Stomach (tissue), 9 donors: ENCODE measurements around the gene TWF1. TPM values are rescaled to one million over a fixed set of nuclear protein-coding genes. Genes with fewer than 3 reads are reported as not detected.
A peak's percentile ranks its signal among the peaks of the same experiment; 100 is the strongest.

Experiments
- DNase-seq, 2 donors: peaks; one replicate each; pipeline versions ENCODE4 v3.0.0 to v3.0.0-alpha.2; 2013 to 2019
- H3K27ac ChIP-seq, 5 donors: fragments of 200-600 bp in 4 of 5; sonication (generic) in 4 of 5; one replicate each; pipeline ENCODE4 v1.5.1; 2013 to 2019; ENCODE audit warnings: mild to moderate bottlenecking in 1 of 5, moderate library complexity in 1 of 5
- H3K27me3 ChIP-seq, 3 donors: fragments of 200-600 bp; sonication (generic); one replicate each; pipeline ENCODE4 v1.5.1; 2017 to 2019; ENCODE audit warnings: mixed run types in 1 of 3
- H3K36me3 ChIP-seq, 4 donors: fragments of 200-600 bp; sonication (generic); 1 replicate in 3 of 4; 2 replicates in 1 of 4; pipeline ENCODE4 v1.5.1; 2016 to 2019
- H3K4me1 ChIP-seq, 4 donors: fragments of 200-600 bp; sonication (generic); one replicate each; pipeline ENCODE4 v1.5.1; 2016 to 2019
- H3K4me3 ChIP-seq, 4 donors: fragments of 200-600 bp; sonication (generic) in 3 of 4; one replicate each; pipeline ENCODE4 v1.5.1; 2016 to 2019; ENCODE audit warnings: mild to moderate bottlenecking in 1 of 4
- H3K9me3 ChIP-seq, 4 donors: fragments of 200-600 bp; sonication (generic); one replicate each; pipeline ENCODE4 v1.5.1; 2016 to 2019
- EP300 ChIP-seq: sonication (generic); formaldehyde crosslinking; IDR thresholded peaks from one replicate; pipeline ENCODE4 v1.6.1; 2017; ENCODE audit warnings: antibody characterized with exemption
- POLR2A ChIP-seq, 4 donors: fragments of 450-650 bp; IDR thresholded peaks; one replicate each; pipeline ENCODE4 v1.6.1; 2016; ENCODE audit warnings: antibody characterized with exemption in 4 of 4, control low read depth in 2 of 4, mild to moderate bottlenecking in 1 of 4, moderate library complexity in 1 of 4
- POLR2AphosphoS5 ChIP-seq, 3 donors: sonication (generic); formaldehyde crosslinking; IDR thresholded peaks; one replicate each; pipeline ENCODE4 v1.6.1; 2016; ENCODE audit warnings: antibody characterized with exemption in 3 of 3
- whole genome bisulfite sequencing, 5 donors: extraction: QIAGEN DNeasy Blood & Tissue Kit in 3 of 5; methylation state at CpG; one replicate each; pipeline versions ENCODE4 v1.1.5 to v1.1.7; 2013 to 2018; 5-methylcytosine and 5-hydroxymethylcytosine counted together
- intact Hi-C: fragments of 100-400 bp; cut with DNase I; formaldehyde crosslinking; loops from one replicate; pipeline ENCODE4 v1.15.1; 2023; ENCODE audit warnings: low total_unique reads
- polyA plus RNA-seq, 3 donors: library from polyadenylated mRNA; stranded (reverse); fragments of 200-250 nt; gene quantifications; one replicate each; pipeline ENCODE4 v1.2.3, GENCODE V29; 2013
- total RNA-seq, 5 donors: library from RNA; depleted of rRNA; stranded (reverse); fragments of >200 nt; gene quantifications; one replicate each; pipeline versions ENCODE4 v1.1.0 to v1.2.3, GENCODE V29; 2014 to 2016
- TF ChIP-seq, protein P1 (sequence below), 7 experiments: fragments of 450-650 bp in 4 of 7; fragments of 200-600 bp in 3 of 7; sonication (generic) in 3 of 7; IDR thresholded peaks; one replicate each; pipeline ENCODE4 v1.5.1; 2016 to 2019; ENCODE audit warnings: antibody characterized with exemption in 7 of 7, control low read depth in 2 of 7, mild to moderate bottlenecking in 1 of 7
- donor health status: healthy with polysubstance abuse.
- donor health status: Bipolar disorder and iron deficiency.
- donor health status: healthy.

The TWF1 gene
- total and polyA plus RNA-seq, 8 donors, result 44.3 to 164 (median 71.7) TPM

DNA sequence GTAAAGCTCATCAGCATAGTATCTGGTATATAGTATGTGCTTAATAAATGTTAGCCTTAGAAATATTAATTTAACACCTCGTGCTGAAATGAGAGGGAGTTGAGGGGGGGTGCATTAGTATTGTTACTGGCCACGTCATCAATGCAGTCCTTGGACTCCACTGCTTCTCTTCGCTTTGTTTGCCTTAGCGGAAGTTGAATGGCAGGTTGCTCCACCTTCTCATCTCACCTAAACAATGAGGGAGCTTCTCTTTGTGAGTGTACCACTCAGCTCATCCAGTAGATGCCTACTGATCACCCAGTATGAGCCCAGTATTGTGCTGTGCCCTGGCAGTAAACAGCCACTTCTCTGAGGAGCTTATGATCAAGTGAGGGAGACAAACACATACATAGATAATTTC lies 34.2 kb upstream of the TWF1 start:
- TF ChIP-seq POLR2AphosphoS5 (IDR thresholded peaks at IDR 0.05), result no peak
- 78 to 87% (median 85%) methylated on average over 4 of the region's 4 CpGs for WGBS, 5 donors
- intact Hi-C loops, result no loop called here
- H3K27me3 ChIP-seq, result no peaks in the 10 kb centered on the region
- no peaks in the 10 kb centered on the region for H3K9me3 ChIP-seq
- DNase-seq, result no peak
- no peak overlapping the region for H3K27ac ChIP-seq
- H3K4me3 ChIP-seq, result no peak overlapping the region
- H3K36me3 ChIP-seq, result peaks cover 0 to 7% (median 2%) of the 10 kb centered on the region in 4 donors
- peaks cover 0 to 25% (median 16%) of the 10 kb centered on the region in 4 donors for H3K4me1 ChIP-seq

DNA sequence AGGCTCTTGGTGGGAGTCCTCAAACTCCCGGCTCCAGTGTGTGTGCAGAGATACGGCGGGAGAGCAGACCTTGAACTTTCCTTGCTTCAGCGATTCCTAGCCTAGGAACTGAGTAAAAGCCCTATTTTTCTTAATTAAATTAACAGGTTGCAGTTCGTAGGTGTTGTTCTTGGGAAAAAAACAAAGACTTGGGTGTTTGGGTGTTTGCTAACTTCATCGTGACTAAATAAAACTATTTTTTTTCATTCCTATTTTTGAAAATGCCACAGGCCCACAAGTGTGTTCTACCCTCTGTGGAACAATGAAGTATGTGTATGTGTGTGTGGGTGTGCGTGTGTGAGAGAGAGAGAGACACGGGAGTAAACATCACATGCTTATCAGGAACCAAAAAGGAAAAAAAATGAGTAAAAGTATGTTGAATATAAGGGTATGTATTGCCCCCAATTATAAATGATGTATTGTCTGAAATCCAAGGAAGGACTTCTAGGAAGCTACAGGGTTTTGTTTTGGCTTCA lies 30.4 kb upstream of the TWF1 start:
- Histone ChIP-seq H3K4me1 (peaks cover 4 to 28% (median 16%) of the 10 kb centered on the region in 4 donors), H3K9me3 (no peaks in the 10 kb centered on the region), H3K4me3 (peak overlapping the region; percentile 56 to 81 (median 72)), H3K36me3 (no peaks in the 10 kb centered on the region), H3K27ac (peak overlapping the region; percentile 95 to 97 (median 97)), H3K27me3 (no peaks in the 10 kb centered on the region)
- TF ChIP-seq EP300, result no peak
- peak in 1 of 4 donors; percentile 12 for TF ChIP-seq POLR2A (IDR thresholded peaks at IDR 0.05)
- peak in 2 of 3 donors; percentile 32 to 33 for TF ChIP-seq POLR2AphosphoS5 (IDR thresholded peaks at IDR 0.05)
- peak in 1 of 2 donors; percentile 70 for DNase-seq
- intact Hi-C loops, result no loop called here
- 0 to 1% (median 0%) methylated on average over 8 of the region's 8 CpGs for WGBS, 5 donors

DNA sequence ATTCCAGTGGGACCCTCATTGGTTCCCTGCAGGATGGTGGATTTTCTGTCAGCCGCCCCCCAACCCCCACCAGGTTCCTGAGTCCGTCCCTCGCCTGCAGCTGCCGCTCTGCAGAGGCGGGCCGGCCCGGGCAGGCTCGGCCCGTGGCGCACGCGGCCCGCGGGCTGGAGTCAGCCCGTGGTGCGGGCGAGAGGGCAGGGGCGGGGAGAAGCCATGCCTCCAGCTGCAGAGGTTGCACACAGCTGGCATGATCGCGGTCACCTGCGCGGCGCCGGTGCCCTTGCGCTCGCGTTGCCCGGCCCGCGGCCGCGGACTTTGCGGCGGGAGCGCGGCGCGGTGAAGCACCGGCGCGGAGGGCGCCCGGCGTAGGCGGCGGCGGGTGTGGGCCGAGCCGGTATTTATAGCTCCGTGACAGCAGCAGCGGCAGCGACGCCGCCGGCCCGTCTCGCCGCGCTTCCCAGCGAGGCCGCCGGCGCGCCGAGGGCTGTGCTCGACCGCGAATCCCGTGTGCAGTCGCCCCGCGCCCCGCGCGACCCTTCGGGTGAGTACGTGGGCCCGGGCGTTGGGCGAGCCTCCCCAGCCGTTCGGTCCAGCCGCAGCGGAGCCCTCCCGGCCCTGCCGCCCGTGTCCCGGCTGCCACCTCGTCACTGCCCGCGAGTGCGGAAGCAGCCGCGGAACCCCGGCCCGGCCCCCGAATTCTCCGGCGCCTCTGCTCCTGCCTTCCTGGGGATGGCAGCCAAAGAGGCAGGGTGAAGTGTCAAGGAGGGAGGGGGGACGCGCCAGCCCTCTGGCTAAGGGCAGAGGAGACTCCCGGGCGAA lies 29.7 kb upstream of the TWF1 start, which contains the start of gene TMEM117:
TSS of gene TMEM117 (plus strand) at position 426 of the 819 bp plus-strand sequence.
- intact Hi-C loops, result no loop called here
- TF ChIP-seq EP300 (no peak), POLR2AphosphoS5 (IDR thresholded peaks at IDR 0.05) (no peak), POLR2A (IDR thresholded peaks at IDR 0.05) (no peak)
- TF ChIP-seq, protein P1, sequence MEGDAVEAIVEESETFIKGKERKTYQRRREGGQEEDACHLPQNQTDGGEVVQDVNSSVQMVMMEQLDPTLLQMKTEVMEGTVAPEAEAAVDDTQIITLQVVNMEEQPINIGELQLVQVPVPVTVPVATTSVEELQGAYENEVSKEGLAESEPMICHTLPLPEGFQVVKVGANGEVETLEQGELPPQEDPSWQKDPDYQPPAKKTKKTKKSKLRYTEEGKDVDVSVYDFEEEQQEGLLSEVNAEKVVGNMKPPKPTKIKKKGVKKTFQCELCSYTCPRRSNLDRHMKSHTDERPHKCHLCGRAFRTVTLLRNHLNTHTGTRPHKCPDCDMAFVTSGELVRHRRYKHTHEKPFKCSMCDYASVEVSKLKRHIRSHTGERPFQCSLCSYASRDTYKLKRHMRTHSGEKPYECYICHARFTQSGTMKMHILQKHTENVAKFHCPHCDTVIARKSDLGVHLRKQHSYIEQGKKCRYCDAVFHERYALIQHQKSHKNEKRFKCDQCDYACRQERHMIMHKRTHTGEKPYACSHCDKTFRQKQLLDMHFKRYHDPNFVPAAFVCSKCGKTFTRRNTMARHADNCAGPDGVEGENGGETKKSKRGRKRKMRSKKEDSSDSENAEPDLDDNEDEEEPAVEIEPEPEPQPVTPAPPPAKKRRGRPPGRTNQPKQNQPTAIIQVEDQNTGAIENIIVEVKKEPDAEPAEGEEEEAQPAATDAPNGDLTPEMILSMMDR (IDR thresholded peaks at IDR 0.05), result no peak
- peak within 1 kb of the TSS; percentile 95 to 97 (median 97) for H3K27ac ChIP-seq

DNA sequence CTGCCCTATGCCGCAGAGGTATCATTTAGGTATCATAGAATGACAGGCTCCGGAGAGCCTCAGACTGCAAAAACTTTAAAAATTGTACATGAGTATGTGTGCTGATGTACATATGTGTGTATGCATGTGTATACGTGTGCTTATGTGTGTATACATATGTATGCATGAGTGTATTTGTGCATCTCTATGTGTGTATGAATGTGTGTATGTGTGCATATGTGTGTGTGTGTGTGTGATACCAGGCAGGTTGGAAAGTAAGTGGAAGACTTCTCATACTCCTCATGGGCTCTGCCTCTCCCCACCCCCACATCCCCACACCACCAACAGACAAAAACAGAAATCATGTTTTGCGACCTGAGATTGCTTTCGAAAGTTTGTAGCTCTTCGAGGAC lies 29.1 kb upstream of the TWF1 start:
- TF ChIP-seq POLR2AphosphoS5 (IDR thresholded peaks at IDR 0.05) (no peak), POLR2A (IDR thresholded peaks at IDR 0.05) (no peak), EP300 (no peak)
- TF ChIP-seq, protein P1 (IDR thresholded peaks at IDR 0.05), result no peak
- H3K4me3 ChIP-seq, result peak overlapping the region; percentile 56 to 81 (median 72)
- H3K27me3 ChIP-seq, result no peaks in the 10 kb centered on the region
- 41 to 45% (median 43%) methylated on average over 6 of the region's 6 CpGs for WGBS, 5 donors
- H3K36me3 ChIP-seq, result no peaks in the 10 kb centered on the region
- H3K9me3 ChIP-seq, result no peaks in the 10 kb centered on the region
- no peak for DNase-seq
- H3K27ac ChIP-seq, result peak overlapping the region; percentile 95 to 97 (median 97)
- intact Hi-C loops, result no loop called here
- peaks cover 4 to 28% (median 16%) of the 10 kb centered on the region in 4 donors for H3K4me1 ChIP-seq

More for the DNA sequence above, 29.7 kb upstream of the TWF1 start, which contains the start of gene TMEM117:
- peaks cover 4 to 28% (median 16%) of the 10 kb centered on the region in 4 donors for H3K4me1 ChIP-seq
- DNase-seq, result peak; percentile 70 to 85
- 0 to 2% (median 0%) methylated on average over 33 to 103 of the region's 103 CpGs for WGBS, 5 donors
- no peaks in the 10 kb centered on the region for H3K36me3 ChIP-seq
- no peaks in the 10 kb centered on the region for H3K9me3 ChIP-seq
- peak within 1 kb of the TSS; percentile 56 to 81 (median 72) for H3K4me3 ChIP-seq
- no peaks in the 10 kb centered on the region for H3K27me3 ChIP-seq

DNA sequence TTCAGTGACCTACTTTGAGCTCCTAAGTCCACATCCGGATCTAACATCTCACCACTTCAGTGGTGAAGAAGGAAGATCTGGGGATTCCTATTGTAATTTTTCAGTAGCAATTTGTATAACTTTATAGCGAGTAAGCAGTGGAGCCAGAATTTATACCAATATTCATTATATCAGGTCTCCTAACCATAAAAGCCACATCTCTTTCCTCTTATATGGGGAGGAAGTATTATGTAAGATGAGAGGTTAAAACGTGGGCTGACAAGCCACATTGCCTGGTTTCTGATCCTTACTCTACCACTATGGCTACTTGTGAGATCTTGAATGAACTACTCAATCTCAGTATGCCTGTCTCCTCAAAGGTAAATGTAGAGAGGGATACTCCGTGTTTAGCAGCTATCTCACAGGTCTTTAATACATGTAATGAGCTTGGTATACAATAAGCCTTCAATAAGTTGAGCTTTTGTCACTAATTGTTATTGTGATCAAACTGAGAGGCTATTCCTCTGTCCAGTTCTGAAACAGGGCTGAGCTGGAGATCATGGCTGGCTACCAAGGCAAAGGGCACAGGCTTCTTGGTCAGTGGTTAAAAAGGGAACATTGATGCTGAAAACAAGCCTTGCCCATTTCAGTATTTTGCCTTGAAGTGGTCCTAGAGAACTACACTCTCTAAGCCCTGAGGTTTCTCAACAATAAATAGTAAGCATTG lies 26.5 kb upstream of the TWF1 start:
- WGBS, 5 donors, result 65 to 82% (median 73%) methylated on average over 4 of the region's 4 CpGs

More for the DNA sequence above, 26.5 kb upstream of the TWF1 start:
- no peaks in the 10 kb centered on the region for H3K36me3 ChIP-seq
- H3K27ac ChIP-seq, result no peak overlapping the region
- peaks cover 4 to 24% (median 14%) of the 10 kb centered on the region in 4 donors for H3K4me1 ChIP-seq
- TF ChIP-seq POLR2AphosphoS5 (IDR thresholded peaks at IDR 0.05), result no peak
- no peak for TF ChIP-seq EP300
- TF ChIP-seq, protein P1 (IDR thresholded peaks at IDR 0.05), result no peak
- no peak for TF ChIP-seq POLR2A (IDR thresholded peaks at IDR 0.05)
- intact Hi-C loops, result no loop called here
- no peak for DNase-seq
- H3K27me3 ChIP-seq, result no peaks in the 10 kb centered on the region
- H3K4me3 ChIP-seq, result no peak overlapping the region
- H3K9me3 ChIP-seq, result no peaks in the 10 kb centered on the region
